DOHH2 (cell line): ENCODE results near the gene SIRPG.

Experiments used
- EZH2phosphoT487 ChIP-seq: fragments of 200-600 bp; sonication (generic); IDR thresholded peaks from 2 replicates; pipeline ENCODE4 v1.6.1; 2017; ENCODE audit warnings: borderline replicate concordance, mild to moderate bottlenecking, antibody characterized with exemption, low read length, moderate library complexity, mixed read lengths
- TF ChIP-seq, protein P1 (sequence below): fragments of 200-600 bp; sonication (generic); IDR thresholded peaks from one replicate; pipeline ENCODE4 v1.5.1; 2014; ENCODE audit warnings: antibody characterized with exemption, mild to moderate bottlenecking, low read depth, low read length; ENCODE audit not compliant: poor library complexity, severe bottlenecking

GRCh38 chr20:1671891-1672669 lies 14.5 kb upstream of the SIRPG start:
- TF ChIP-seq, protein P1, sequence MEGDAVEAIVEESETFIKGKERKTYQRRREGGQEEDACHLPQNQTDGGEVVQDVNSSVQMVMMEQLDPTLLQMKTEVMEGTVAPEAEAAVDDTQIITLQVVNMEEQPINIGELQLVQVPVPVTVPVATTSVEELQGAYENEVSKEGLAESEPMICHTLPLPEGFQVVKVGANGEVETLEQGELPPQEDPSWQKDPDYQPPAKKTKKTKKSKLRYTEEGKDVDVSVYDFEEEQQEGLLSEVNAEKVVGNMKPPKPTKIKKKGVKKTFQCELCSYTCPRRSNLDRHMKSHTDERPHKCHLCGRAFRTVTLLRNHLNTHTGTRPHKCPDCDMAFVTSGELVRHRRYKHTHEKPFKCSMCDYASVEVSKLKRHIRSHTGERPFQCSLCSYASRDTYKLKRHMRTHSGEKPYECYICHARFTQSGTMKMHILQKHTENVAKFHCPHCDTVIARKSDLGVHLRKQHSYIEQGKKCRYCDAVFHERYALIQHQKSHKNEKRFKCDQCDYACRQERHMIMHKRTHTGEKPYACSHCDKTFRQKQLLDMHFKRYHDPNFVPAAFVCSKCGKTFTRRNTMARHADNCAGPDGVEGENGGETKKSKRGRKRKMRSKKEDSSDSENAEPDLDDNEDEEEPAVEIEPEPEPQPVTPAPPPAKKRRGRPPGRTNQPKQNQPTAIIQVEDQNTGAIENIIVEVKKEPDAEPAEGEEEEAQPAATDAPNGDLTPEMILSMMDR = no peak
- no peak for TF ChIP-seq EZH2phosphoT487
